Tibial nerve (tissue), 3 donors: ENCODE measurements around the gene LGI4.

Experiments used
- POLR2A ChIP-seq, 2 donors: fragments of 450-650 bp; IDR thresholded peaks; one replicate each; pipeline ENCODE4 v1.6.1; 2017; ENCODE audit warnings: antibody characterized with exemption in 2 of 2, mild to moderate bottlenecking in 2 of 2, moderate library complexity in 2 of 2
- TF ChIP-seq, protein P1 (sequence below), 5 experiments: fragments of 200-600 bp in 3 of 5; fragments of 450-650 bp in 2 of 5; sonication (generic) in 3 of 5; IDR thresholded peaks; one replicate each; pipeline ENCODE4 v1.5.1; 2016 to 2019; ENCODE audit warnings: antibody characterized with exemption in 5 of 5, mild to moderate bottlenecking in 3 of 5, moderate library complexity in 2 of 5

DNA sequence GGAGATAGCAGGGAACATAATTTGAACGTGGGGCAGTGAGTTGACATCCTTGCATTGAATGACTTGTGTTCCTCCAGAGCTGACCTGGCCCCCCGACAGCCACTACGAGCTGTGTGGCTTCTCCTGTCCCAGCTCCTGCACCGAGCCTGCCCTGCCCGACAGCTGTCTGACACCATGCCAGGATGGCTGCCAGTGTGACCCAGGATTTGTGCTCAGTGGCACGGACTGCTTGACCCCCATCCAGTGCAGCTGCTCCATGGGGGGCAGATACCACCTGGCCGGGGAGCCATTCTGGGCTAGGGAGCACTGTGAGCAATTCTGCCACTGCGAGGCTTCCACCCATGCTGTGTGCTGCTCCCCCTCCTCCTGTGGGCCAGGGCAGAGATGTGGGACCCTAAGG lies 48.4 kb downstream of the LGI4 start:
- no peak for TF ChIP-seq POLR2A (IDR thresholded peaks at IDR 0.05)
- TF ChIP-seq, protein P1, sequence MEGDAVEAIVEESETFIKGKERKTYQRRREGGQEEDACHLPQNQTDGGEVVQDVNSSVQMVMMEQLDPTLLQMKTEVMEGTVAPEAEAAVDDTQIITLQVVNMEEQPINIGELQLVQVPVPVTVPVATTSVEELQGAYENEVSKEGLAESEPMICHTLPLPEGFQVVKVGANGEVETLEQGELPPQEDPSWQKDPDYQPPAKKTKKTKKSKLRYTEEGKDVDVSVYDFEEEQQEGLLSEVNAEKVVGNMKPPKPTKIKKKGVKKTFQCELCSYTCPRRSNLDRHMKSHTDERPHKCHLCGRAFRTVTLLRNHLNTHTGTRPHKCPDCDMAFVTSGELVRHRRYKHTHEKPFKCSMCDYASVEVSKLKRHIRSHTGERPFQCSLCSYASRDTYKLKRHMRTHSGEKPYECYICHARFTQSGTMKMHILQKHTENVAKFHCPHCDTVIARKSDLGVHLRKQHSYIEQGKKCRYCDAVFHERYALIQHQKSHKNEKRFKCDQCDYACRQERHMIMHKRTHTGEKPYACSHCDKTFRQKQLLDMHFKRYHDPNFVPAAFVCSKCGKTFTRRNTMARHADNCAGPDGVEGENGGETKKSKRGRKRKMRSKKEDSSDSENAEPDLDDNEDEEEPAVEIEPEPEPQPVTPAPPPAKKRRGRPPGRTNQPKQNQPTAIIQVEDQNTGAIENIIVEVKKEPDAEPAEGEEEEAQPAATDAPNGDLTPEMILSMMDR (IDR thresholded peaks at IDR 0.05), result no peak
